HEK293 (cell line): Measurements from ENCODE around the gene GCNA.

ENCODE experiments used
- BCL11A ChIP-seq: fragments of 450-650 bp; formaldehyde crosslinking; IDR thresholded peaks from 2 replicates; pipeline ENCODE4 v1.5.1; 2016; ENCODE audit warnings: low read depth, missing biosample characterization, missing genetic modification characterization
- CTCF ChIP-seq: fragments of 450-650 bp; formaldehyde crosslinking; IDR thresholded peaks from 2 replicates; pipeline ENCODE4 v1.5.1; 2016; ENCODE audit warnings: missing biosample characterization, missing genetic modification characterization
- KLF1 ChIP-seq: fragments of 450-650 bp; formaldehyde crosslinking; IDR thresholded peaks from 2 replicates; pipeline ENCODE4 v1.5.1; 2016; ENCODE audit warnings: missing biosample characterization, missing genetic modification characterization
- PBX3 ChIP-seq: sonication (generic); formaldehyde crosslinking; IDR thresholded peaks from 2 replicates; pipeline ENCODE4 v1.8.1; 2022; ENCODE audit warnings: mild to moderate bottlenecking, moderate library complexity, missing genetic modification reagents
- PRDM4 ChIP-seq: fragments of 450-650 bp; formaldehyde crosslinking; IDR thresholded peaks from 2 replicates; pipeline ENCODE4 v1.5.1; 2017; ENCODE audit warnings: missing biosample characterization, missing genetic modification characterization
- SETDB1 ChIP-seq: IDR thresholded peaks from one replicate; pipeline ENCODE4 v1.6.1; 2017; ENCODE audit warnings: mild to moderate bottlenecking, low read length, moderate library complexity, mixed read lengths; ENCODE audit not compliant: insufficient read length
- YY2 ChIP-seq: fragments of 450-650 bp; formaldehyde crosslinking; IDR thresholded peaks from 2 replicates; pipeline ENCODE4 v1.5.1; 2016; ENCODE audit warnings: missing biosample characterization, missing genetic modification characterization
- ZNF148 ChIP-seq: fragments of 450-650 bp; formaldehyde crosslinking; IDR thresholded peaks from 2 replicates; pipeline ENCODE4 v1.5.0; 2017; ENCODE audit warnings: missing biosample characterization, missing genetic modification characterization, borderline replicate concordance
- ZNF18 ChIP-seq: fragments of 450-650 bp; formaldehyde crosslinking; IDR thresholded peaks from 2 replicates; pipeline ENCODE4 v1.5.1; 2016; ENCODE audit warnings: missing biosample characterization, missing genetic modification characterization
- ZNF23 ChIP-seq: fragments of 450-650 bp; formaldehyde crosslinking; IDR thresholded peaks from 2 replicates; pipeline ENCODE4 v1.5.1; 2016; ENCODE audit warnings: missing biosample characterization, missing genetic modification characterization, borderline replicate concordance
- ZNF350 ChIP-seq: fragments of 450-650 bp; formaldehyde crosslinking; IDR thresholded peaks from 2 replicates; pipeline ENCODE4 v1.5.0; 2017; ENCODE audit warnings: missing biosample characterization, mild to moderate bottlenecking, missing genetic modification characterization
- ZNF416 ChIP-seq: fragments of 450-650 bp; formaldehyde crosslinking; IDR thresholded peaks from 2 replicates; pipeline ENCODE4 v1.5.1; 2016; ENCODE audit warnings: missing biosample characterization, missing genetic modification characterization
- ZNF624 ChIP-seq: fragments of 450-650 bp; formaldehyde crosslinking; IDR thresholded peaks from 2 replicates; pipeline ENCODE4 v1.5.1; 2017; ENCODE audit warnings: missing biosample characterization, missing genetic modification characterization

- TF ChIP-seq CTCF (tag by site-specific recombination): no peak
- no peak for TF ChIP-seq SETDB1
- no peak for TF ChIP-seq ZNF350 (tag by site-specific recombination)
- no peak for TF ChIP-seq ZNF18 (tag by site-specific recombination)
- no peak for TF ChIP-seq ZNF23 (tag by site-specific recombination)
- no peak for TF ChIP-seq ZNF624 (tag by site-specific recombination)
- no peak for TF ChIP-seq PBX3
- TF ChIP-seq ZNF416 (tag by site-specific recombination): no peak
- TF ChIP-seq ZNF148 (tag by site-specific recombination): no peak
- TF ChIP-seq KLF1: no peak
- no peak for TF ChIP-seq BCL11A (tag by site-specific recombination)
- no peak for TF ChIP-seq YY2
- TF ChIP-seq PRDM4 (tag by site-specific recombination): no peak
Observed at GRCh38 chrX:71540801-71541200, 37.4 kb upstream of the GCNA start.
